GM19397 (cell line): ENCODE results near the gene AHI1.

Experiments used
- ATAC-seq: cut with Tn5 transposase; IDR thresholded peaks from one replicate; pipeline ENCODE4 v1.9.1; 2021; ENCODE audit warnings: mild to moderate bottlenecking, moderate library complexity; ENCODE audit not compliant: unreplicated experiment

Gene AHI1

GRCh38 chr6:135497412-135498184, at the start of gene AHI1:
Gene AHI1 (minus strand): TSS chr6:135497740. CDS start chr6:135492237, 5,503 bp downstream.
- ATAC-seq: peak; percentile 99

GRCh38 chr6:135546680-135547418, 49.3 kb upstream of the AHI1 start:
- ATAC-seq: no peak

DNA sequence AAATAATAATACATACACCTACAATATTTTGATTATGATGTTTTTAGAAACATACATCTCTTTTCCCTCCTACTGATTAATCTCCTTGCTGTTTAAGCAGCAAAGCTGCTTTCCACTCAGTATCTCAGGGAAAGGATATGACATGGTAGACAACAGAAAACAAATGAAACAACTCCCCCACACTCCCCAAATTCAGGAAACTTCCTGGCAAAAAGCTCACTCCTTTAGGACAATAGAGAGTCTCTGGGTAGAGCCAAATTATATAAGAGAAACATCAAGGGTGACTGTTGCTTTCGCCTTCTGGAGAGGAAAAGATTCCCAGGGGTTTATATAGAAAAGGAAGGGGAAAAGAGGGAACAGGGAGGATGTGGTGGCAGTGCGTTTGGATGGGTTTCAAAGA, 48.7 kb upstream of the AHI1 start:
- ATAC-seq: no peak

GRCh38 chr6:135540207-135540840, 42.8 kb upstream of the AHI1 start:
- no peak for ATAC-seq

GRCh38 chr6:135537741-135538301, 40.3 kb upstream of the AHI1 start:
- ATAC-seq: no peak

DNA sequence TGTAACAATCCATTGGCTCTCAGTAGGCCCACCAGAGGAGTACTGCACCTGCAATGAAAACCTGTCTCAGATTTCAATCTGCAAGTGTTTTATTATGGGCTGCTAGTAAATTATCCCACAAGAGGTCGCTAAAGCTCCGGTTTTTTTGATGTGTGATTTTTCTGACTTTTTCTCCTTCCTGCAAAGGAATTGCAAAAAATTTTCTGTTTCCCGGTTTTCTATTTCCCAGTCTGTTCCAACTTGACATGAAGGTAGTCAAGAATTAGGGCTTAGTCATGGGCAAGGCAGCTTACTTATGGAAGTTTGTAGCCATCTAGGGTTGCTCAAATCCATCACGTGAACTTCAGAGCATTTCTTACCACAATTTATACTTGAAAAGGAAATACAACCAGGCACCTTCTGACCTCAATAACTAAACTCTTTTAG, 38.5 kb upstream of the AHI1 start:
- no peak for ATAC-seq

DNA sequence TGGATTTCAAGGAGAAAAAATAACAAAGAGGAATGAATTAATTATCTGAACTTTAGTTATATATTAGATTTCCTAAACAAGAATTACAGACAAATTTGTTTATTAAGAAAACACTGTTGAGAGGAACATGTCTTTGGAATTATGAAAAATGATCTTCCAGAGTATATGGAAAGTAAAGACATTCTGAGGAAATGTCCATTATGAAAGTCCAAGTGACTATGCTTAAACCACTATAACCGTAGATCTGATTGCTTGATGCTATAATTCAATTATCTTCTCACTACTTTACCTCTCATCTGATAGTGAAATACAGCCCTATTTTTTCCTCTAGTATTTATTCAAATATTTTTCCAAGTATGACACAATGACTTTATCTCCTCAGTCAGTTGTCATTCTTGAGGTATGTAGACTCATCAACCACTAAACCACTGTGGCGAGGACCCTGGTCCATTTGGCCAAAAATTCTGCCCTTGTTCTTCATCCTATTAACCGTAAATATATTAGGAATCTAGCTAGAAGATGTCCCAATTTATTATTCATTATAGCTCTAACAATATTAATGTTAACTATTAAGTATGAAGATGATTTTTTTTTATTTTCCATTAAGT, 37.3 kb upstream of the AHI1 start:
- ATAC-seq: no peak

- ATAC-seq: no peak
These were observed 35.0 kb upstream of the AHI1 start for GRCh38 chr6:135532559-135532958.

DNA sequence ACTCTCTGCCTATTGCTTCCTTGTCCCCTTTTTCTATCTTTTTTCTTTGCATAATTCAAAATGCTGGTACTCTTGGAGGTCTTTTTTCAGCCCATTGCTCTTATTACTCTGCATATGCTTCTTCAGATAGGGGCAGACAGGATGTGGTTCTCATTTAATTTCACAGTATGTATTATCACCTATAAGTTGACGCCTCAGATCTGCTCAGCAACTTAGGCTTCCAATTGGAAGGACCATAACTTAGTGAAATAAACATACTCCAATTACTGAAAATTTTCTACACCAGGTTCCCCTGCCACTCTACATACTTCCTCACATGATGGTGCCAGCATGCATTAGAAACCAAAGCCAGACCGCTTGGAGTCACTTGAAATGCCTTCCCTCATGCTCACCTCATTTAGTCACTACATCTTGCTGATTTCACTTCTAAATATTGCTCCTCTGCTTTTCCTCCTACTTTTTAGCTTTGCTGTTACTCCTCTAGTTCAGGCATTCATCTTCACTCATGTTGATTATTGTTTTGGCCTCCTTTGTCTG, 34.5 kb upstream of the AHI1 start:
- ATAC-seq: no peak

DNA sequence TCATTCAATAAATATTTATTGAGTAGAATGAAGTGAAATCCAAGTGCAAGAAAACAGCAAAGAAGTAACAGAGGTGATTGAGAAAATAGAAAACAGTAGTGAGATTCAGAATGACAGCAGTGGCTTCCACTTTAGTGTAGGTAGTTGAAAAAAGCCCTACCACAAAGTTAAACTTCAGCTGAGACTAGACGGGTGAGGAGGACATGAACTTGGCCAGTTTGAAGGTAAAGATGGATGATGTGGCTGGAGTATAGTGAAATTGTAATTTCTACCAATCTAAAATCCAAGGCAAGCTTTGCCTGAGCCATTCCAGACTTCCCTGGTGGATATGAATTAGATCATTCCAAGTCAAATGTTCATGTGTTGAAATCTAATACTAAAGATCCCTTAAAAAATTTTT, 32.6 kb upstream of the AHI1 start:
- ATAC-seq: no peak

DNA sequence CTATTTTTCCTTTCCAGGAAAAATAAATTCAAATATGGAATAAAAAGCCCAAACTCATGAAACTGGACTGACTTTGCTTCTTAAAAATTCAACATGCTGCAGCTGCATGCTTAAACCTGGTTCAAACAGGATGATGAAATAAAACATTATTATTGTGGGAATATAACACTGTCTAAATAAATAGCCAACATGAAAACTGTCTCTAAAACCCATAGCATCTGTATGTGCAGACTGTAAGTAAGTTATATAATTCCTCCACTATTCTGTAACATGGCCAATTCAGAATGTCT, 30.4 kb upstream of the AHI1 start:
- no peak for ATAC-seq

DNA sequence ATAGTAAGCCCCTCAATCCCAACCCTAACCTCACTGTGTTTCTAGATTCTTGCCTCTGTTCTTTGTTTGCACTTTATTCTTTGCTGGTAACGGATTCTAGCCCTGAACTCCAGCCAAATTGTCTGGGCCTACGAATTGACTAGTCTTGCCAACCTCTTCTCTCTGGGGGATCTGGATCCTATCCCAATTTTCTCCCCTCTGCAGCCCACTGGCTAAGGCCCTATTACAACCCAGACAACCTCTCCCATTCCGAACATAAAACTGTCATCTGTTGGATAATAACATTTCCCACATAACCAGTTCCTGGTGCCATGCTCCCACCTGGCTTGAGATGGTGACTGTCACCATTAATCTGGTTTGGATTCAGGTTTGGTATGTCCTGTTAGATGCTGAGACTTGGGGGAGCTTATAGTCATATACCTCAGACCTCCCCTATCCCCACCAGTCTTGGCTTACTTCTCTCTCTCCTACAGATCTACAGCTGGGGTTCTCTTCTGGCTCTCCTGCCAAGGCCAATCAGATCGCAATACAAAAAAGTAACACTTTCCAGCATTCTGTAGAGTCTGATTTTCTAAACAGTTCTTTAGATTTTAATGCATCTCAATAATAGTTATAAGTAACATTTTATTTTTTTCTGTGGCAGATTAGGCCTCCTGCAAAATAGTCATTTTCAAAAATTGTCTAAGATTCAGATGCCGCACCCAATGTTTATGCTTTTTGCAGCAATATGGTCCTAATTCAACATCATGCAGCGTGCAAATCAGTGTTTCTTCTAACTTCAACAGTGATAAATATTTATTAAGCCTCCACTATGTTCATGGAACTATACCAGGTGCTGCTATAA, 29.8 kb upstream of the AHI1 start:
- no peak for ATAC-seq

GRCh38 chr6:135525594-135525993, 28.1 kb upstream of the AHI1 start:
- ATAC-seq: no peak

- no peak for ATAC-seq
These were observed 25.6 kb upstream of the AHI1 start for GRCh38 chr6:135522965-135523692.

DNA sequence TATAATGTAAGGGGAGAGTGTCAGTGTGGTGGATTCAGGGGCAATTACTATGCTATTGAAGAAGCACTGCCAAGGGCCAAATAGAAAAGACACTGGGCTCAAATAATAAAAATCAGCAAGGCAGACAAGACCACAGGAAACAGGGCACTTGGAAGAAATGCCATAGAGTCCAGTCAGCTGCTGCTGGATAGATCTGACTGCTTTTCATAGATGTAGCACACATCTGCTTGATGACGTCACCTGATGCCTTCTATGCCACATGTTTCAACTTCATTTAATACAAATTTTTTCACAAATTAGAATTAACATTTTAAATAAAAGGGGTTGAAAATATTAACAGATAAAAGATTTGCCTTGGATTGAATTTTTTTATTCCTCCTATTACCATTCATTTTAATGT, 23.9 kb upstream of the AHI1 start:
- no peak for ATAC-seq

DNA sequence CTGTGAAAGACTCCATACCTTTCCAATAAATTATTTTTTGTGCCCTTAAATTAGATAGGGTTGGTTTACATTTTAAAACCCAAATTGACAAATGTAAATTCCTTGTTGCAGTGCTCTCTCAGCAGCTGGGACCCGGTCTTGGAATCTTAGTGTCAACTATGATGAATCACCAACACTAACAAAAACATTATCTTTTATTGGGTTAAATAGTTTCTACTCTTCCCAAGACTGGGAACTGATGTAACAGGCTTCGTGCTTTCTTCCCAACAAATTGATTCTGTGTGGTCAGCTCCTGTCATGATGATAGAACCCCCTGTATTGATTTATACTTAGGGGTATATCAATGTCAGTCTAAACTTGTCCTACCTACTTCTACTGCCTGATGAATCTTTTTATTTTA, 23.2 kb upstream of the AHI1 start:
- no peak for ATAC-seq

DNA sequence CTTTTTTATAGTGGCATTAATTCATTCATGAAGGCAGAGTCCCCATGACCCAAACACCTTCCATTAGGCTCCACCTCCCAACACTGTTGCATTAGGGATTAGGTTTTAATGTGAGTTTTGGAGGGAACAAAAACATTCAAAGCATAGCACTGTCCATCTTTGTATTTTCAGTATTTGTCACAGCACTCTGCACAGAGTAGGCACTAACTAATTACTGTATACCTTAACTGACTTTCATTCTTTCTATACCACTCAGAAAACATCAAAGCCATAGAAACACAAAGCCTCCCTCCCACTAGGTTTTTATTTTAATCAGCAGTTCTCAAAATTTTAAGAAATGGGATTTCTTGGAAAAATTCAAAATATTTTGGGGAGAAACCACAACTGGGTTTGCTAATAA, 21.8 kb upstream of the AHI1 start:
- no peak for ATAC-seq

DNA sequence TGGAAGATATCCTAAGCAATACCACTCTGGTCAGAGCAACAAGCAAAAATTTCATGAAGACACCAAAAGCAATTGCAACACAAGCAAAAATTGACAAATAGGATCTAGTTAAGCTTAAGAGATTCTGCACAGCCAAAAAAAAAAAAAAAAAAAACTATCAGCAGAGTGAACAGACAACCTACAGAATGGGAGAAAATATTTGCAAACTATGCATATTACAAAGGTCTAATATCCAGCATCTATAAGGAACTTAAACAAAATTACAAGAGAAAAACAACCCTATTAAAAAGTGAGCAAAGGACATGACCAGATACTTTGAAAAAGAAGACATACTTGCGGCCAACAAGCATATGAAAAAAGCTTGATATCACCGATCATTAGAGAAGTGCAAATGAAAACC, 20.0 kb upstream of the AHI1 start:
- no peak for ATAC-seq

DNA sequence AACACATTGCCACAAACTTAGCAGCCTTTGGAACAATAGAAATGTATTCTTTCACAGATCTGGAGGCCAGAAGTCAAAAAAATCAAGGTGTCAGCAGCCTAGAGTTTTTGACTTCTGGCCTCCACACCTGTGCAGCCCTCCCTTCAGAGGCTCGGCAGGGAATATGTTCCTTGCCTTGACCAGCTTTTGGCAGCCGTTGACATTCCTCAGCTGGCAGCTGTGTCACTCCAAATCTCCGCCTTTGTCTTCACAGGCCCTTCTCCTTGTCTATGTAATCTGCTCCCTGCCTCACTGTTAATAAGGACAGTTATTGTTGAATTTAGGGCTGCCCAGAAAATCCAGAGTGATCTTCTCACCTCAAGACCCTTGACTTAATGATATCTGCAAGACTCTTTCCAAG, 17.2 kb upstream of the AHI1 start:
- ATAC-seq: no peak
